Measurements from ENCODE around the gene METTL3.

METTL3 gene

DNA sequence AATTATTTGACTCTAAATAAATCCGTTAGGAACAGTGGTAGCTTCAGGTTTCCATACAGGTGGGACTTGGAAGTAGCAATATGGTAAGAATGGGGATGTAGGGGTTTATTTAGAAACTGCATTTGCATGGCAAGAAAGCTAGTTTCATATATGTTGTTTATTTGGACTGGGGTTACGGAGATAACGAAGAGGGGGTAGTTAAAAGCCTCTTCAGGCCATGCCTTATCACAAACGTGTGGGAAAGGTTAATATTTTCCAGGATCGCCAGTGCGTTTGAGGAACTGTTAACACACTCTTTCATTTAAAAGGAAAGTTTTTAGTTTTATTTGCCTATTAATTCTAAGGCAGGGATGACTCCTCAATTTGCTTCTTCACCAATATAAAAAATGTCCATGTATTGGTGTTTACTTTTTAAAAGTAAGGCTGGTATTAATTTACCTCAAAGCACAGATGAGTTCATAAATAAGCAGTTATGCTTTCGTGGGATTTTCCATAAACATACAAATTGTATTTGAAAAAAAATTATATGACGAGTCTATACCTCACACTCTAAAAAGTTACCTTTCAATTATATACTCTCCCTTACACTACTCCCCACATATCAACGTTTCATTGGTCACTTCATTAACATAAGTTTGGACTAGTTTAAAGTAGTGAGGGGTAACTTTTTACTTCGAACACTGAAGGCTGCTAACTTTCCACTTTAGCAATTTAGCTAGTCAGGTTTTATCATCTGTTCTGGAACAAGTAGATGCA, 35.2 kb downstream of the METTL3 start:
- Histone ChIP-seq H3K4me1 (ENCODE audit: insufficient read depth, poor library complexity, severe bottlenecking) (peaks cover 5% of the 10 kb centered on the region), H3K4me3 (ENCODE audit: severe bottlenecking) (peak overlapping the region; percentile 84), H3K27me3 (ENCODE audit: insufficient read depth, poor library complexity, severe bottlenecking) (no peaks in the 10 kb centered on the region), H3K27ac (ENCODE audit: poor library complexity, severe bottlenecking) (peak overlapping the region; percentile 60), H3K36me3 (ENCODE audit: low read depth) (peaks cover 54% of the 10 kb centered on the region), H3K9me3 (ENCODE audit: severe bottlenecking) (no peaks in the 10 kb centered on the region)
- TF ChIP-seq, protein P1, sequence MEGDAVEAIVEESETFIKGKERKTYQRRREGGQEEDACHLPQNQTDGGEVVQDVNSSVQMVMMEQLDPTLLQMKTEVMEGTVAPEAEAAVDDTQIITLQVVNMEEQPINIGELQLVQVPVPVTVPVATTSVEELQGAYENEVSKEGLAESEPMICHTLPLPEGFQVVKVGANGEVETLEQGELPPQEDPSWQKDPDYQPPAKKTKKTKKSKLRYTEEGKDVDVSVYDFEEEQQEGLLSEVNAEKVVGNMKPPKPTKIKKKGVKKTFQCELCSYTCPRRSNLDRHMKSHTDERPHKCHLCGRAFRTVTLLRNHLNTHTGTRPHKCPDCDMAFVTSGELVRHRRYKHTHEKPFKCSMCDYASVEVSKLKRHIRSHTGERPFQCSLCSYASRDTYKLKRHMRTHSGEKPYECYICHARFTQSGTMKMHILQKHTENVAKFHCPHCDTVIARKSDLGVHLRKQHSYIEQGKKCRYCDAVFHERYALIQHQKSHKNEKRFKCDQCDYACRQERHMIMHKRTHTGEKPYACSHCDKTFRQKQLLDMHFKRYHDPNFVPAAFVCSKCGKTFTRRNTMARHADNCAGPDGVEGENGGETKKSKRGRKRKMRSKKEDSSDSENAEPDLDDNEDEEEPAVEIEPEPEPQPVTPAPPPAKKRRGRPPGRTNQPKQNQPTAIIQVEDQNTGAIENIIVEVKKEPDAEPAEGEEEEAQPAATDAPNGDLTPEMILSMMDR (IDR thresholded peaks at IDR 0.05; ENCODE audit: poor library complexity, severe bottlenecking), result no peak
- ATAC-seq (ENCODE audit: low read depth) (peak; percentile 47), DNase-seq (ENCODE audit: low spot score) (no peak)

GRCh38 chr14:21467616-21468015, 43.5 kb downstream of the METTL3 start:
- H3K9me3 ChIP-seq (ENCODE audit: severe bottlenecking), result no peaks in the 10 kb centered on the region
- TF ChIP-seq, protein P1 (IDR thresholded peaks at IDR 0.05; ENCODE audit: poor library complexity, severe bottlenecking), result no peak
- ATAC-seq (ENCODE audit: low read depth) (no peak; the same call in 2 of the 3 replicates), DNase-seq (ENCODE audit: low spot score) (no peak)
- H3K4me3 ChIP-seq (ENCODE audit: severe bottlenecking), result no peak overlapping the region
- no peaks in the 10 kb centered on the region for H3K4me1 ChIP-seq (ENCODE audit: insufficient read depth, poor library complexity, severe bottlenecking)
- H3K27me3 ChIP-seq (ENCODE audit: insufficient read depth, poor library complexity, severe bottlenecking), result no peaks in the 10 kb centered on the region
- H3K27ac ChIP-seq (ENCODE audit: poor library complexity, severe bottlenecking), result no peak overlapping the region
- peaks cover 32% of the 10 kb centered on the region for H3K36me3 ChIP-seq (ENCODE audit: low read depth)

DNA sequence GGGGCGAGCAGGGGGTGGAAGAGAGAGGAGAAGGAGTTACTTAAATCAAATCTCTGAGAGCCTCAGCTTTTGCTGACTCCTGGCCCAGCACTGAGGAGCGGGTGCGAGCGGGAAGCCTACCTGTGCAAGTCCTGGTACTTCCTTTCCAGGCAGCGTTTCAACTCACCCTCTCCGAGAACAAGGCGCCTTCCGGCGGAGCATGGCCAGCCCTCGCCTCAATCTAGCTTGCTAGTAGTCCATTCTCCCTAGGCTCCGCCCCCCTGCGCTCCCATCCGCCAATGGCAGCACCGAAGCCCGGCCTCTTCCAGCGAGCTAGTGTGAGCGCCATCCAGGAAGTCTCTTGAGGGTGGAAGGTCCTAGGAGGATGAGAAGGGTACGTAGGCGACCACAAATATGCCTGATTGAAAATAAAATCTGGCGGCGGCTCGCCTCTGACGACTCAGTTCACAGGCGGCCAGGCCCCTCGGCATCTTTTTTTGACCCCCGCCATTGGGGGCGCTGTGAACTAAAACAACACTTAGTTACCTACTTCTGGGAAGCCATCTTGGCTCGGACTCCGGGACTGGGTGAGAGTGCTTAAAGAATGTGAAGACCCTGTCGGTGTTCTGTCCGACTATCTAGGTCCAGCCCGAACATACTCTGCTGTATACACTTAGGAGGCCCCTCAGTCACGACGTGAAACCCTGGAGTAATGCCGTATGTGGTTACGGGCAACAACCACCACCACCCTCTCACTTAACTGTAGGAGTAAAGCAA, 55.0 kb downstream of the METTL3 start, which contains the start of gene CHD8:
CHD8 (minus strand) TSS at position 212 of the 756 bp plus-strand sequence. CDS start 24,480 bp downstream, outside the sequence.
- peak within 1 kb of the TSS; percentile 68 for H3K4me3 ChIP-seq (ENCODE audit: severe bottlenecking)
- peaks cover 16% of the 10 kb centered on the region for H3K4me1 ChIP-seq (ENCODE audit: insufficient read depth, poor library complexity, severe bottlenecking)
- H3K9me3 ChIP-seq (ENCODE audit: severe bottlenecking), result no peaks in the 10 kb centered on the region
- H3K27me3 ChIP-seq (ENCODE audit: insufficient read depth, poor library complexity, severe bottlenecking), result no peaks in the 10 kb centered on the region
- TF ChIP-seq, protein P1 (IDR thresholded peaks at IDR 0.05; ENCODE audit: poor library complexity, severe bottlenecking), result peak; percentile 93
- peaks cover 22% of the 10 kb centered on the region for H3K36me3 ChIP-seq (ENCODE audit: low read depth)
- peak within 1 kb of the TSS; percentile 73 for H3K27ac ChIP-seq (ENCODE audit: poor library complexity, severe bottlenecking)
- ATAC-seq (ENCODE audit: low read depth) (peak; percentile 97), DNase-seq (ENCODE audit: low spot score) (peak; percentile 100)

GRCh38 chr14:21455592-21455911, 55.6 kb downstream of the METTL3 start:
- H3K9me3 ChIP-seq (ENCODE audit: severe bottlenecking), result no peaks in the 10 kb centered on the region
- peak overlapping the region; percentile 68 for H3K4me3 ChIP-seq (ENCODE audit: severe bottlenecking)
- no peaks in the 10 kb centered on the region for H3K27me3 ChIP-seq (ENCODE audit: insufficient read depth, poor library complexity, severe bottlenecking)
- H3K4me1 ChIP-seq (ENCODE audit: insufficient read depth, poor library complexity, severe bottlenecking), result peaks cover 21% of the 10 kb centered on the region
- peak overlapping the region; percentile 73 for H3K27ac ChIP-seq (ENCODE audit: poor library complexity, severe bottlenecking)
- H3K36me3 ChIP-seq (ENCODE audit: low read depth), result peaks cover 22% of the 10 kb centered on the region
- TF ChIP-seq, protein P1 (IDR thresholded peaks at IDR 0.05; ENCODE audit: poor library complexity, severe bottlenecking), result no peak
- DNase-seq (ENCODE audit: low spot score), result peak; percentile 51
- peak; percentile 32 for ATAC-seq (ENCODE audit: low read depth)

All from RWPE2 (cell line).